ENCODE measurements around the gene NOTUM. TPM values are rescaled to one million over a fixed set of nuclear protein-coding genes. Genes with fewer than 3 reads are reported as not detected.
A peak's percentile ranks its signal among the peaks of the same experiment; 100 is the strongest.

Gene NOTUM
- total and polyA plus RNA-seq, 9 of the 15 experiments (the other 6 are each of a cell fraction or from before 2014, with no cell fraction given) = 0.03 to 14.0 (median 4.1) TPM

- 0 out of 4 replicates have a peak, but pooled peaks of 1 of the 2 experiments have one; percentile 2 for TF ChIP-seq ZNF639 (CRISPR knock-in tag; conservative IDR thresholded peaks at IDR 0.05 in 1 of 2, IDR thresholded peaks at IDR 0.05 in 1 of 2)
- TF ChIP-seq ZMIZ1 (IDR thresholded peaks at IDR 0.05; ENCODE audit: low read depth in 2 of 2, low read length in 2 of 2) = no peak
- no peak for TF ChIP-seq PTTG1 (tag; IDR thresholded peaks at IDR 0.05; ENCODE audit: low read depth)
- TF ChIP-seq ZKSCAN8 (CRISPR knock-in tag; IDR thresholded peaks at IDR 0.05) = no peak
- TF ChIP-seq DPF2 (IDR thresholded peaks at IDR 0.05) = peak; percentile 79
- TF ChIP-seq NBN (IDR thresholded peaks at IDR 0.05; ENCODE audit: low read depth) = peak; percentile 76
- 0 out of 4 replicates have a peak, but pooled peaks of 1 of the 2 experiments have one; percentile 21 for TF ChIP-seq FOXK2 (conservative IDR thresholded peaks at IDR 0.05 in 1 of 2, IDR thresholded peaks at IDR 0.05 in 1 of 2; ENCODE audit: low read depth in 2 of 2)
- TF ChIP-seq SMAD1 (IDR thresholded peaks at IDR 0.05; ENCODE audit: low read depth, low read length, partially characterized antibody) = peak; percentile 17
- TF ChIP-seq USF1 (CRISPR knock-in tag; IDR thresholded peaks at IDR 0.05) = no peak
- peak; percentile 82 for TF ChIP-seq TAF9B (IDR thresholded peaks at IDR 0.05; ENCODE audit: partially characterized antibody)
- TF ChIP-seq PHB2 (IDR thresholded peaks at IDR 0.05; ENCODE audit: low read depth) = no peak
- TF ChIP-seq BMI1 (IDR thresholded peaks at IDR 0.05; ENCODE audit: low read length) = no peak
- TF ChIP-seq ZBTB26 (CRISPR knock-in tag; IDR thresholded peaks at IDR 0.05) = no peak
- no peak; the same call in 1 of the 2 replicates for TF ChIP-seq ARID4B (CRISPR knock-in tag; IDR thresholded peaks at IDR 0.05)
Observed at GRCh38 chr17:81923302-81924260, 37.4 kb downstream of the NOTUM start (continued).
